Measurements from ENCODE around the gene DHX36. TPM values are rescaled to one million over a fixed set of nuclear protein-coding genes. Genes with fewer than 3 reads are reported as not detected.

The DHX36 gene
- total and polyA plus RNA-seq, 4 donors = 10.6 to 33.6 (median 23.1) TPM

DNA sequence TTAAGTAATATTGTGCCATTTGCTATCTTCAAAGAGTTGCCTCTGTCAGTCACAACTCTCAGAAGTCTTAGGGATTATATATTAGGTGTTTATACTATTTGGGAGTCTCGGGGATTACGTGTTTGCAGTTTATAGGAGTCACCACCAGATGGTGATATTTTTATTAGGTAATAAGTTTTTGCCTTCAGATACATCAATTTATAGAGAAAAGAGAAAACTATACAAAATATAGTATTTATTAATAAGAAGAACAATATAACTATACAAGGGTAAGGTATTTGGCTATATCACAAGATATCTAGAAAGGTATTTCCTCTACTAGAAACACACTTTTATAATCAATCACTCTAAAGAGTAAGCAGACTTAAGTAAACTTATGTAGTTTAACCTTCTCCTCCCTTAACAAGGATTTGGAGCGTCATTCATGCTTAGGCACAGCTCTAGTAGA, 10.7 kb upstream of the DHX36 start:
- TF ChIP-seq, protein P1, sequence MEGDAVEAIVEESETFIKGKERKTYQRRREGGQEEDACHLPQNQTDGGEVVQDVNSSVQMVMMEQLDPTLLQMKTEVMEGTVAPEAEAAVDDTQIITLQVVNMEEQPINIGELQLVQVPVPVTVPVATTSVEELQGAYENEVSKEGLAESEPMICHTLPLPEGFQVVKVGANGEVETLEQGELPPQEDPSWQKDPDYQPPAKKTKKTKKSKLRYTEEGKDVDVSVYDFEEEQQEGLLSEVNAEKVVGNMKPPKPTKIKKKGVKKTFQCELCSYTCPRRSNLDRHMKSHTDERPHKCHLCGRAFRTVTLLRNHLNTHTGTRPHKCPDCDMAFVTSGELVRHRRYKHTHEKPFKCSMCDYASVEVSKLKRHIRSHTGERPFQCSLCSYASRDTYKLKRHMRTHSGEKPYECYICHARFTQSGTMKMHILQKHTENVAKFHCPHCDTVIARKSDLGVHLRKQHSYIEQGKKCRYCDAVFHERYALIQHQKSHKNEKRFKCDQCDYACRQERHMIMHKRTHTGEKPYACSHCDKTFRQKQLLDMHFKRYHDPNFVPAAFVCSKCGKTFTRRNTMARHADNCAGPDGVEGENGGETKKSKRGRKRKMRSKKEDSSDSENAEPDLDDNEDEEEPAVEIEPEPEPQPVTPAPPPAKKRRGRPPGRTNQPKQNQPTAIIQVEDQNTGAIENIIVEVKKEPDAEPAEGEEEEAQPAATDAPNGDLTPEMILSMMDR (IDR thresholded peaks at IDR 0.05; ENCODE audit: low read depth, low read length, missing input control) = peak; percentile 59
- TF ChIP-seq RAD21 (IDR thresholded peaks at IDR 0.05) = peak; percentile 70 to 72
- TF ChIP-seq, protein P2, sequence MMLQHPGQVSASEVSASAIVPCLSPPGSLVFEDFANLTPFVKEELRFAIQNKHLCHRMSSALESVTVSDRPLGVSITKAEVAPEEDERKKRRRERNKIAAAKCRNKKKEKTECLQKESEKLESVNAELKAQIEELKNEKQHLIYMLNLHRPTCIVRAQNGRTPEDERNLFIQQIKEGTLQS (IDR thresholded peaks at IDR 0.05) = no peak
- no peak for DNase-seq (ENCODE audit: low spot score)
- WGBS = 11% methylated on average over 3 of the region's 3 CpGs
- Histone ChIP-seq H3K27me3 (ENCODE audit: control insufficient read depth in 4 of 4, insufficient read depth in 4 of 4, low read length in 3 of 4) (no peaks in the 10 kb centered on the region), H3K9ac (ENCODE audit: low read depth in 1 of 2, low read length in 2 of 2) (no peak overlapping the region), H3K9me3 (ENCODE audit: control insufficient read depth in 4 of 4, low read length in 3 of 4) (no peaks in the 10 kb centered on the region), H3K27ac (ENCODE audit: low read depth in 1 of 2, low read length in 2 of 2) (no peak overlapping the region), H3K36me3 (ENCODE audit: control insufficient read depth in 4 of 4, insufficient read depth in 3 of 4, low read depth in 1 of 4, low read length in 3 of 4) (no peaks in the 10 kb centered on the region), H3K4me1 (ENCODE audit: control insufficient read depth in 4 of 4, insufficient read depth in 4 of 4, low read length in 3 of 4) (peaks cover 0 to 22% (median 14%) of the 10 kb centered on the region in 4 donors), H3K4me3 (ENCODE audit: low read depth in 1 of 3, low read length in 3 of 3) (no peak overlapping the region)

DNA sequence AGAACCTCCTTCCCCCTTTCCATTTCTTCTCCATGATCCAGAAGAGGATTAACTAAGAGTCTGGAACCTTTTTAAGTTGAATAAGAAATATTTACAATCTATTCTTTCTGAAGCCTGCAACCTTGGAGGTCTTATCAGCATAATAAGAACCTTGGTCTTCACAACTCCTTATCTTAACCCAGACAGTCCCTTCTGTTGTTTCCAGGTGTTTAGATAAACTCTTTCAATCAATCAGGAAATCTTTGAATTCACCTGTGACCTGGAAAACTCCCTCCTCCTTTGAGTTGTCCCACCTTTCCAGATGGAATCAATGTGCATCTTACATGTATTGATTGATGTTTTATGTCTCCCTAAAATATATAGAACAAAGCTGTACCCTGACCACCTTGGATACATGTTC, 3.6 kb upstream of the DHX36 start:
- peaks cover 0 to 5% (median 4%) of the 10 kb centered on the region in 4 donors for H3K4me1 ChIP-seq (ENCODE audit: control insufficient read depth in 4 of 4, insufficient read depth in 4 of 4, low read length in 3 of 4)
- TF ChIP-seq HNF4A (conservative IDR thresholded peaks at IDR 0.05) = no peak
- TF ChIP-seq, protein P1 (IDR thresholded peaks at IDR 0.05; ENCODE audit: low read depth, low read length, missing input control) = no peak
- TF ChIP-seq, protein P3, sequence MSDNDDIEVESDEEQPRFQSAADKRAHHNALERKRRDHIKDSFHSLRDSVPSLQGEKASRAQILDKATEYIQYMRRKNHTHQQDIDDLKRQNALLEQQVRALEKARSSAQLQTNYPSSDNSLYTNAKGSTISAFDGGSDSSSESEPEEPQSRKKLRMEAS (IDR thresholded peaks at IDR 0.05) = no peak
- TF ChIP-seq, protein P2 (IDR thresholded peaks at IDR 0.05) = no peak
- no peak for TF ChIP-seq FOXA2 (IDR thresholded peaks at IDR 0.05)
- TF ChIP-seq RAD21 (IDR thresholded peaks at IDR 0.05) = no peak
- TF ChIP-seq, protein P4, sequence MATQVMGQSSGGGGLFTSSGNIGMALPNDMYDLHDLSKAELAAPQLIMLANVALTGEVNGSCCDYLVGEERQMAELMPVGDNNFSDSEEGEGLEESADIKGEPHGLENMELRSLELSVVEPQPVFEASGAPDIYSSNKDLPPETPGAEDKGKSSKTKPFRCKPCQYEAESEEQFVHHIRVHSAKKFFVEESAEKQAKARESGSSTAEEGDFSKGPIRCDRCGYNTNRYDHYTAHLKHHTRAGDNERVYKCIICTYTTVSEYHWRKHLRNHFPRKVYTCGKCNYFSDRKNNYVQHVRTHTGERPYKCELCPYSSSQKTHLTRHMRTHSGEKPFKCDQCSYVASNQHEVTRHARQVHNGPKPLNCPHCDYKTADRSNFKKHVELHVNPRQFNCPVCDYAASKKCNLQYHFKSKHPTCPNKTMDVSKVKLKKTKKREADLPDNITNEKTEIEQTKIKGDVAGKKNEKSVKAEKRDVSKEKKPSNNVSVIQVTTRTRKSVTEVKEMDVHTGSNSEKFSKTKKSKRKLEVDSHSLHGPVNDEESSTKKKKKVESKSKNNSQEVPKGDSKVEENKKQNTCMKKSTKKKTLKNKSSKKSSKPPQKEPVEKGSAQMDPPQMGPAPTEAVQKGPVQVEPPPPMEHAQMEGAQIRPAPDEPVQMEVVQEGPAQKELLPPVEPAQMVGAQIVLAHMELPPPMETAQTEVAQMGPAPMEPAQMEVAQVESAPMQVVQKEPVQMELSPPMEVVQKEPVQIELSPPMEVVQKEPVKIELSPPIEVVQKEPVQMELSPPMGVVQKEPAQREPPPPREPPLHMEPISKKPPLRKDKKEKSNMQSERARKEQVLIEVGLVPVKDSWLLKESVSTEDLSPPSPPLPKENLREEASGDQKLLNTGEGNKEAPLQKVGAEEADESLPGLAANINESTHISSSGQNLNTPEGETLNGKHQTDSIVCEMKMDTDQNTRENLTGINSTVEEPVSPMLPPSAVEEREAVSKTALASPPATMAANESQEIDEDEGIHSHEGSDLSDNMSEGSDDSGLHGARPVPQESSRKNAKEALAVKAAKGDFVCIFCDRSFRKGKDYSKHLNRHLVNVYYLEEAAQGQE (IDR thresholded peaks at IDR 0.05) = no peak
- no peak for TF ChIP-seq SP1 (IDR thresholded peaks at IDR 0.05)
- TF ChIP-seq JUND (IDR thresholded peaks at IDR 0.05) = no peak
- TF ChIP-seq EGR1 (IDR thresholded peaks at IDR 0.05; ENCODE audit: low read depth in 2 of 2) = no peak
- H3K27ac ChIP-seq (ENCODE audit: low read depth in 1 of 2, low read length in 2 of 2) = no peak overlapping the region

More for the DNA sequence above, 3.6 kb upstream of the DHX36 start:
- Histone ChIP-seq H3K4me3 (ENCODE audit: low read depth in 1 of 3, low read length in 3 of 3) (no peak overlapping the region), H3K9me3 (ENCODE audit: control insufficient read depth in 4 of 4, low read length in 3 of 4) (no peaks in the 10 kb centered on the region), H3K9ac (ENCODE audit: low read depth in 1 of 2, low read length in 2 of 2) (no peak overlapping the region), H3K27me3 (ENCODE audit: control insufficient read depth in 4 of 4, insufficient read depth in 4 of 4, low read length in 3 of 4) (no peaks in the 10 kb centered on the region), H3K36me3 (ENCODE audit: control insufficient read depth in 4 of 4, insufficient read depth in 3 of 4, low read depth in 1 of 4, low read length in 3 of 4) (no peaks in the 10 kb centered on the region)
- no peak for DNase-seq (ENCODE audit: low spot score)

Data from liver (tissue), 9 donors.